Esophagus muscularis mucosa (tissue), 4 donors: ENCODE results near the gene FKBP1B. TPM values are rescaled to one million over a fixed set of nuclear protein-coding genes. Genes with fewer than 3 reads are reported as not detected.

Source experiments
- DNase-seq: peaks from one replicate; pipeline ENCODE4 v3.0.0-alpha.2; 2017; ENCODE audit errors: extremely low spot score
- H3K27ac ChIP-seq, 4 donors: fragments of 200-600 bp; sonication (generic); replicated peaks in 1 of 4; 1 replicate in 3 of 4; 2 replicates in 1 of 4; pipeline ENCODE4 v1.5.1; 2016 to 2019; ENCODE audit warnings: mild to moderate bottlenecking in 1 of 4
- H3K27me3 ChIP-seq, 4 donors: fragments of 200-600 bp; sonication (generic); one replicate each; pipeline versions ENCODE4 v1.5.1 to v1.6.0; 2016 to 2019
- H3K36me3 ChIP-seq, 4 donors: fragments of 200-600 bp; sonication (generic); one replicate each; pipeline ENCODE4 v1.5.1; 2016 to 2019
- H3K4me1 ChIP-seq, 4 donors: fragments of 200-600 bp; sonication (generic); one replicate each; pipeline ENCODE4 v1.5.1; 2016 to 2019
- H3K4me3 ChIP-seq, 4 donors: fragments of 200-600 bp; sonication (generic); 1 replicate in 2 of 4; 2 replicates in 2 of 4; pipeline ENCODE4 v1.5.1; 2016 to 2019; ENCODE audit warnings: mild to moderate bottlenecking in 4 of 4, moderate library complexity in 1 of 4
- H3K9me3 ChIP-seq, 4 donors: fragments of 200-600 bp; sonication (generic); 1 replicate in 3 of 4; 2 replicates in 1 of 4; pipeline ENCODE4 v1.5.1; 2016 to 2019
- CTCF ChIP-seq, 3 experiments: fragments of 200-600 bp in 2 of 3; fragments of 450-650 bp in 1 of 3; sonication (generic) in 2 of 3; IDR thresholded peaks; one replicate each; pipeline ENCODE4 v1.5.1; 2017 to 2019; ENCODE audit warnings: antibody characterized with exemption in 3 of 3, mild to moderate bottlenecking in 2 of 3, moderate library complexity in 1 of 3
- EP300 ChIP-seq: sonication (generic); formaldehyde crosslinking; IDR thresholded peaks from one replicate; pipeline ENCODE4 v1.6.1; 2017; ENCODE audit warnings: antibody characterized with exemption
- POLR2A ChIP-seq: fragments of 450-650 bp; IDR thresholded peaks from one replicate; pipeline ENCODE4 v1.6.1; 2017; ENCODE audit warnings: antibody characterized with exemption, moderate library complexity, mild to moderate bottlenecking, low read depth
- POLR2AphosphoS5 ChIP-seq, 2 donors: sonication (generic); formaldehyde crosslinking; IDR thresholded peaks; one replicate each; pipeline ENCODE4 v1.6.1; 2017; ENCODE audit warnings: antibody characterized with exemption in 2 of 2
- WGBS: methylation state at CpG from one replicate; pipeline ENCODE4 v1.1.5; 2018; 5-methylcytosine and 5-hydroxymethylcytosine counted together
- intact Hi-C: fragments of 100-400 bp; cut with DNase I; formaldehyde crosslinking; loops from one replicate; pipeline ENCODE4 v1.15.1; 2023
- total RNA-seq, 4 donors: library from RNA; depleted of rRNA; stranded (reverse); fragments of >200 nt; gene quantifications; one replicate each; pipeline versions ENCODE4 v1.1.0 to v1.2.1, GENCODE V29; 2016

FKBP1B gene
- total RNA-seq, 4 donors from 2014 or later: 5.0 to 11.2 (median 6.2) TPM

GRCh38 chr2:24046930-24047702 lies 2.4 kb upstream of the FKBP1B start, which contains the start of gene WDCP:
Gene WDCP, minus strand, starts transcription at chr2:24047391. Its CDS starts 7,897 bp downstream, at chr2:24039494.
- DNase-seq: peak; percentile 98
- no peaks in the 10 kb centered on the region for H3K27me3 ChIP-seq
- under 1% methylated on average over 28 of the region's 38 CpGs for WGBS
- H3K9me3 ChIP-seq: no peaks in the 10 kb centered on the region
- intact Hi-C loops: loop anchor here (5.0 to 10.0 kb wide), 2 partner anchors 35 to 122 kb away; partner anchors contain the start of genes ATAD2B and TP53I3
- H3K27ac ChIP-seq: peak within 1 kb of the TSS; percentile 76 to 85 (median 79)
- H3K36me3 ChIP-seq: no peaks in the 10 kb centered on the region
- TF ChIP-seq EP300: no peak
- TF ChIP-seq POLR2AphosphoS5 (IDR thresholded peaks at IDR 0.05): peak; percentile 86 to 88
- H3K4me1 ChIP-seq: peaks cover 13 to 48% (median 38%) of the 10 kb centered on the region in 4 donors
- H3K4me3 ChIP-seq: peak within 1 kb of the TSS; percentile 74 to 88 (median 82)

GRCh38 chr2:24047703-24048033 lies 1.9 kb upstream of the FKBP1B start:
- peak overlapping the region in 1 of 4 donors; percentile 85 for H3K27ac ChIP-seq
- 51% methylated on average over 8 of the region's 8 CpGs for WGBS
- peaks cover 13 to 48% (median 38%) of the 10 kb centered on the region in 4 donors for H3K4me1 ChIP-seq
- intact Hi-C loops: loop anchor here (5.0 to 10.0 kb wide), 2 partner anchors 35 to 123 kb away; partner anchors contain the start of genes ATAD2B and TP53I3
- no peaks in the 10 kb centered on the region for H3K27me3 ChIP-seq
- no peaks in the 10 kb centered on the region for H3K9me3 ChIP-seq
- DNase-seq: no peak
- no peaks in the 10 kb centered on the region for H3K36me3 ChIP-seq
- TF ChIP-seq POLR2A (no peak), EP300 (no peak), CTCF (IDR thresholded peaks at IDR 0.05) (no peak), POLR2AphosphoS5 (IDR thresholded peaks at IDR 0.05) (no peak)
- peak overlapping the region; percentile 74 to 88 (median 82) for H3K4me3 ChIP-seq

GRCh38 chr2:24048769-24049484 lies 614 bp upstream of the FKBP1B start:
- Histone ChIP-seq H3K9me3 (no peaks in the 10 kb centered on the region), H3K36me3 (no peaks in the 10 kb centered on the region), H3K4me1 (peaks cover 13 to 48% (median 38%) of the 10 kb centered on the region in 4 donors), H3K27me3 (no peaks in the 10 kb centered on the region), H3K4me3 (peak overlapping the region; percentile 79 to 94 (median 88)), H3K27ac (peak overlapping the region in 2 of 4 donors; percentile 75)
- TF ChIP-seq CTCF (IDR thresholded peaks at IDR 0.05): no peak
- TF ChIP-seq POLR2A: no peak
- TF ChIP-seq POLR2AphosphoS5 (IDR thresholded peaks at IDR 0.05): no peak
- no peak for TF ChIP-seq EP300
- intact Hi-C loops: loop anchor here (5.0 to 10.0 kb wide), 2 partner anchors 33 to 124 kb away; partner anchors contain the start of genes ATAD2B and TP53I3
- no peak for DNase-seq
- 22% methylated on average over 23 of the region's 23 CpGs for WGBS

- H3K27me3 ChIP-seq: no peaks in the 10 kb centered on the region
- no peaks in the 10 kb centered on the region for H3K9me3 ChIP-seq
- peak overlapping the region; percentile 79 to 94 (median 88) for H3K4me3 ChIP-seq
- peak overlapping the region; percentile 63 to 75 (median 72) for H3K27ac ChIP-seq
- 20% methylated on average over 12 of the region's 47 CpGs for WGBS
- no peak for TF ChIP-seq POLR2AphosphoS5 (IDR thresholded peaks at IDR 0.05)
- no peak for TF ChIP-seq POLR2A
- no peak for TF ChIP-seq EP300
- no peak for TF ChIP-seq CTCF (IDR thresholded peaks at IDR 0.05)
- DNase-seq: no peak
- intact Hi-C loops: no loop called here
- H3K36me3 ChIP-seq: no peaks in the 10 kb centered on the region
- peaks cover 13 to 45% (median 38%) of the 10 kb centered on the region in 4 donors for H3K4me1 ChIP-seq
Observed at GRCh38 chr2:24050041-24050979, 769 bp downstream of the FKBP1B start.
